ENCODE results near the gene NPB. TPM values are rescaled to one million over a fixed set of nuclear protein-coding genes. Genes with fewer than 3 reads are reported as not detected.

Gene NPB
- total RNA-seq, 1 experiment from 2014 or later, result 0.86 TPM

DNA sequence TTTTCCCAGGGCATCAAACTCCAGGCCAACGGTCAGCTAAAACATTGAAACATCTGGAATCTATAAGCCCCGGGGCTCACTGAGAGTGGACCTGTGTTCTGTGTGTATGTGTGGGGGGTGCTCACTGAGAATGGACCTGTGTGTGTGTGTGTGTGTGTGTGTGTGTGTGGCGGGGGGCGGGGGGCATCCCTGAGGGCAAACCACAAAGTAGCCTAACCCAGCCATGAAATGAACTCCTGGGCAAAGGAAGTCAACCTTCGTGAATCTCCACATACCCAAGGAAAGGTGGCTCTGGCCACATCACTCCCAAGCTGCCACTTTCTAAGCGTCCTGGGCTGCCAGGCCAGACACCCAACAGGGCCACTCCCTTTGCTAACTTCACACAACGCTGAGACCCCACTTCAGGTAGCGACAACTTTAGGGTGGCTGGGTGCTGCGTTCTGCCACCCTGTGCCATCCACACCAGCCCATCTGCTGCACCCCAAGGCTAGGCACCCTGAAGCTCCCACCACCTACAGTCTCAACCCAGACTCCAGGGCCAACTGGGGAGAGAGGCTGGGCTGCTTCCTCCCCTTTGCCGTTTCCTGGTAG is 23.9 kb downstream of the NPB start:
- DNase-seq (ENCODE audit: low read depth), result no peak

DNA sequence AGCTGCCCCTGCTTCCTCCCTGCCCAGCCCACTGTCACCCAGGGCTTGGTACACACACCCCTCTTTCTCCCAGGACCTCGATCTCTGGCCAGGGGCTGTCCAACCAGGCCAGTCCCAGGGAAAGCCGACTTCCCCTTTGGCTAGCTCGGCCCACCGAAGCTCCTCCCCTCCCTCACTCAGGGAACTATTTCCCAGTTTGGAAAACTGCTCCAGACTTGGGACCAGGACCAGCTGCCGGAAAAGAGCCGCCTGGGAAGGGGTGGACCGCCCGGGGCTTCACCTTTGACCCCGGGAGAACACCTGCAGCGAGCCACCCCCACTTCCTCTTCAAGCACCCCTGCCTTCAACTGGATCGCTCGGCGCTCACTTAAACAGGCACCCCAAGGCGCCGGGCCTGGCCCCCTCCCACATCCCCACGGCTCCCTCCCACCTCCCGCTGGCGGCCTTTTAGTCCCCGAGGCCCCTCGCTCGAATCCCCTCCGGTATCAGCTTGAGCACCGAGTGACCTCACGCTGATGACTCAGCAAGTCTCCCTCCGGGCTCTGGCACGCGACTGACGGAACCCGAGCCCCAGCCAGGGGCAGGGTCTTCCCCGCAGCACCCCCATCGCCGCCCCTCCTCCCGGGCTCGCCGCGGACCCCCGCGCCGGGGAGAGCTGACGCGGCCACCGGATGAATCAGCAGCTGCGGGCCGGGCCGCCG is 24.6 kb downstream of the NPB start:
- peak; percentile 86 for DNase-seq (ENCODE audit: low read depth)

DNA sequence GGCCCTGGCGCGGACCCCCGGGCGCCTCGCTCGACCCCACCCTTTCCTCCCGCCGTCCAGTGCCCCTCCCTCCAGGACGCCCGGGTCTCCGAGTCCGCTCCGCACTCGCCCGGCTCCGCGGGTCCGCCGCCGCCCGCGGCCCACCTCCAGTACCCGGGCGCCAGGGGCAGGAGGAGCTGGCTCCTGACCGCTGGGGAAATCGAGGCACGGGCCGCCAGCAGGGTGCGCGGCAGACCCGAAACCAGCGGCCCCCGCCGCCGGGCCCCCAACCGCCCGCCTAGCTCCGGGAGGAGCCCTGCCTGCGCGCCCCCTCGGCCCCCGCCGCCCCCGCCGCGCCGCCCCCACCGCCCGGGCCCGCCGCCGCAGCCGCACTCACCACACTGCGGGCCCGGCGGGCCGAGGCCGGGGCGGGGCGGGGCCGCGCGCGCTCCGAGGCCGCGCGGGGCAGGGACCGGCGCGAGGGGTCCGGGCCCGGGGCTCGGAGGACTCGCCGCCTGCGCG is 25.2 kb downstream of the NPB start:
- DNase-seq (ENCODE audit: low read depth), result no peak

DNA sequence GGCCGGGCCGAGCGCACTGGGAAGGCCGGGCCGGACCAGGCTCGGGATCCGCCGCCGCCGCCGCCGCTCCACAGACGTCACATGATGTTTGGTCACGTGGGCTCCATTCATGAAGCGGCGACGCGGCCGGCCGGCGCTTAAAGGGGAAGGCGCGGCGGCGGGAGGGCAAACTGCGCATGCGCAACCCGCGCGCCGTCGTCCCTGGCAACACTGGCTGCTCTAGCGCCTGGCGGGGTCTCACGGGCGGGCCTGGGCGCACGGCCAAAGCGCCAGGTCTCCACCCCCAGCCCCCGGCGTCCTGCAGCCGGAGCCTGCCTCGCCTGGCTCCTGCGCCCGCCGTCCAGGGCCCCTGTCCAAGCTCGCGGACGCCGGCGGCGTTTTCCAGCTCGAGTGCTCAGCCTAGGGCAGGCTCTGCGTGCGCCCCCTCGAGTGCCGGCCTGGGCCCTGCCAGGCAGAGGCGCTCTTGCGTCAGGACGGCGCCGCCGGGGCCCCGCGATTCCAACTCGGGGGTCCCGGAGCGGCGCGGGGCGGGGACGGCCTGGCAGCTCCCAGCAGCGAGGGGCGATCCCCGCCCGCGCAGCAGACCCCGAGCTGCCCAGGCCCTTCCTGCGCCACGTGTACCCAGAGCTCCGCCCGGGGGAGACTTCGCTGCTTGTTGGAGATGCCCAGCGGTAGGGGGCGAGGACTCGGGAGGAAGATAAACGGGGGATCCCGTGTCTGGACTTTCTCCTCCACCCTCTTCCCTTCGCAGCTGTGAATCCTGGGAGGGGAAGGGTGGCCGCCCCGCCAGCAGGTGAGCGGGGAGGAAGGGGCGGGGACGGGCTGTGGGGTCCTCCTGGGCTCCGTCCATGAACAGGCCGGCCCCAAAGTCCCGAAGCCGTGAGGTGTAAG is 25.9 kb downstream of the NPB start, which contains the start of gene MAFG:
Gene MAFG, minus strand, starts transcription at position 83 of the 891 bp plus-strand sequence. CDS start 4,550 bp downstream, outside the sequence.
- peak; percentile 90 for DNase-seq (ENCODE audit: low read depth)

DNA sequence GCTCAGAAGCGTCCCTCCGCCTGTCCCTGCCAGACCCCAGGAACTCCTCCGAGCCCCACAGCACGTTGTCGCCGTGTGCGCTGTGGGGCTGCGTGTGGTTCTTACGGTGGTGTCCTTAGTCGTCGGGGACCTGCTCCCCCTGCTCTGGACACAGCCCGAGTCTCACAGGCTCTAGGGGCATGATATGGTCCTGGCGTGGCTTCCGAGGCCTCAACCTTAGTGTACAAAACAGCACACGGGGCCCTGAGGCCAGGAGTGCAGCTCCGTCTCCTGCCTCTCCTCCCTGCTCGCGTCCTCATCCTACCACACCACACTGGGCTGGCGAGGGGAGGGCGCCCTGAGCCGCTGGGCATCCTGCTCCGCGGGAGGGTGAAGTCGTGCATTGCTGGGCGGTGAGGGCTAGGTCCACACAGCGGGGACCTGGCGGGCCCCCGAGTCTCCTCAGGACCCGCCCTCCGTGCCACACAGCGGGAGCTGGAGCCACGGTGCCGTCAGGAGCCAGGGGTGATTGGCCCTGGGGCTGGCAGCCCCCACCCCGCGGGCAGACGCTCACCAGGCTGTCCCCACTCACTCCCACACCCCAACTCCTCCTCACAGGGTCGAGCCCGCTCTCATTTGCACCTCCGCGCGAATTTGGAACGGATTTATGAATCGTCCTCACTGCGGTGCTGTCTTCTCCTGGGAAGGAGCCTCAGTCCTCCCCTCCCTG is 26.7 kb downstream of the NPB start:
- no peak for DNase-seq (ENCODE audit: low read depth)

DNA sequence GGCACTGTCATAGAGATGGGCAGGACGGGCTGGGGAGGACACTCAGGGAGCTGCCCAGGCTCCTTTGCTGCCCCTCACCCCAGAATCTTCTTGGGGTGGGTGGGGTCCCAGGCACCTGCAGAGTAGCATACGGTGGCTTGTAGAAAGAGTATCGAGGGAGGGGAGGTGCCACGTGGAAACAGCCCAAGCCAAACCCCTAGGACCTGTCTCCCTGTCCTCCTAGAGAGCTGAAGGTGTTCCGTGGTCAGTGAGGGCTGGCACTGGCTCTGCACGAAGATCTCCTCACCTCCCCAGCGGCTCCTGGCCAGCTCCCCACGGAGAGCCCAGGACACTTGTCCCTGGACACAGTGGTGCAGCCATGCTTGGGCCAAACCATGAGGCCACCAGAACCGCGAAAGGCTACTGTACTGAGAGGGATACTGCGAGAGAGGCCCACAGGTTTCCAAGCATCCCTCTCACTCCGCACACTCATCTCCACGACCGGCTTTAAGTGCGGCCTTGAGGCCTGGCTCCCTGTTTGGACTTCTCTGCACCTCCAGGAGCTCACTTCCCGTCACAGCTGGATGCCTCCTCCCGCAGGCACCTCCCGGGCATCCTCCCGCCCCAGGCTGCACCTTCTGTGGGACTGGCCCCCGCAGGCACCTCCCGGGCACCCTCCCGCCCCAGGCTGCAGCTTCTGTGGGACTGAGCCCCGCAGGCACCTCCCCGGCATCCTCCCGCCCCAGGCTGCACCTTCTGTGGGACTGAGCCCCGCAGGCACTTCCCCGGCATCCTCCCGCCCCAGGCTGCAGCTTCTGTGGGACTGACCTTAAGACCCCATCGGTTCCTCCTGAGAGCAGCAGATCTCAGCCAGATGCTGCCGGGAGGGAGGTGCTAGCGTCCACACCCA is 27.5 kb downstream of the NPB start:
- DNase-seq (ENCODE audit: low read depth), result no peak

DNA sequence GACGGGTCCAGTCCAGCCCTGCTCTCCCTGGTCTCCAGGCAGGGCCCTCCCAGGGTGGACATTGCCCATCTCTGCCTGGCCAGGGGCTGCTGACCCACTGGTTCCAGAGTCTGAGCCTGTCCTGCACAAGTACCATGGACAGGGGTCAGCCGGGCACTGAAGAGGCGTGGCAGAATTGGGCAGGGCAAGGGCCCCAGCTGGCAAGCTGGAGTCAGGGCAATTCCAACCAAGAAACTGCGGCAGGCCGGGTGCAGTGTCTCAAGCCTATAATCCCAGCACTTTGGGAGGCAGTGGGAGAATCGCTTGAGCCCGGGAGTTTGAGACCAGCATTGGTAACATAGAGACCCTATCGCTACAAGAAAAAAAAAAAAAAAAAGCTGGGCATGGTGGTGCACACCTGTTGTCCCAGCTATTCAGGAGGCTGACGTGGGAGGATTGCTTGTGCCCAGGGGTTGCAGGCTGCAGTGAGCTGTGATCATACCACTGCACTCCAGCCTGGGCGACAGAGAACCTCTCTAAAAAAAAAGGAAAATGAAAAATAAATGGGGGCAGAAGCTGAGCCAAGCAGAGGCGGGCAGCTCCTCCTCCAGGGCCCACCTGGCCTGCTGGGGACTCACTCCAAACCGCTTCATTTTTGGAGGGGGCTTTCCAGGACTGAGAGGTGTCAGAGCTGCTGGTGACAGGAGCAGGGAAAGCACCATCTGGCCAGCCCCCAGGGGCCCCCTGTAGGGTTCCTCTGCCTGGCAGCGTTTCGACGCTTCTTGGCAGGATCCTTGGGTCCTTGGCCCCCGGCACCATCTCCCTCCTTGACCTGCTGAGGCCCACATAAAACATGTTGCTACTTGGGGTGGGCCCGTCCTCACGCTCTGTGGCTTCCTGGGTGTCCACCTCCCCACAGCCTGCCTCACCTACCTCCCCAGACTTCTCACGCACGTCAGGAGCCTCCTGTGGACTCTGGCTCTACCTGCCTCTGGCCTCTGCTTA is 28.4 kb downstream of the NPB start:
- peak; percentile 23 for DNase-seq (ENCODE audit: low read depth)

DNA sequence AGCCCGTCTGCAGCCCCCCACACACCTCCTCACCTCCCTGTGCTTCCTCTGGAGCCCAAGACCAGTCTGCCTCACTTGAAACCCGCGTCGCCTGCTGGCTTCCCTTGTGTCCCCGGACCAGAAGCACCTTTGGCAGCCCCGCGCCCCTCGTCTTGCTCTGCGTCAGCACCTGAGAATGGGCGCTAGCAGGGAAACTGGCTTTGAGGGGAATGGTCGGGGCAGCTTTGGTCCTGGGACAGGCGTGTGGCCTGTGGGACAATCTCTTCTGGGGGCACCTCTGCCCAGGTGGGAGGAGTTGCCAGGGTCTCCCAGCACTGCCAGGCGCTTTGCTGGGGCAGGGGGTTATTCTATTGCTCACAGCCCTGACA is 29.1 kb downstream of the NPB start:
- DNase-seq (ENCODE audit: low read depth), result no peak

DNA sequence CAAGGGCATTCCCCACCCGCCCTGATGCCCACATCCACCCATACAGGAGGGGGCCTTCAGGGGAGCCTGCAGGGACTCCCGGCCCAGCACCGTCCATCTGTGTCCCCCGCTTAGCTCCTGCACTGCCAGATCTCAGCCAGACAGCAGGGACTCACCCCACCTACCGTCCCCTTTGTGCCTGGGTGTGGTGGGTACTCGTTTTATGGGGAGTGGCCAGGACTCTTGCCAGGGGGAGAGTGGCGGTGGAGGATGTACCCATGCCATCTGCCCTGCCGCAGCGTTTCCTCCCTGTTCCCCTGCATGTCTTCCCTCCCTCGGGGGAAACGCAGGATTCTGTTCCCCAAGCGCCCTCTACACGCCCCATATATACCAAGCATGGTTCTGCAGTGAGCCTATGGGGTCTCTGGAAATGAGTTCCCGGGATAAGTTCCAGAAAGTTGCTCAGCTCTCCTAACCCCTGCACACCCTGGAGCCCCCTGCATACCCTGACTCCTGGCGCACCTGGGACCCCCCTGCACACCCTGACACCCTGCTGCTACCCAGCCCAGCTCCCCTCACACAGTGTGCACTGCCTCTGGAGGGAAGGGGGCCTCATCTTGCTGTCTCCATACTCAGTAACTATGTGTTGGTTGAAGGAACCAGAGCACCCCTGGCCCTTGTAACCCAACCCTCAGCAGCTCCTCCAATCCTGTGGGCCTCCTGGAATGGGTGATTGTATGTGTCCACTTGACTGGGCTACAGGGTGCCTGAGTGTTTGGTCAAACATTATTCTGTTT is 29.7 kb downstream of the NPB start:
- no peak for DNase-seq (ENCODE audit: low read depth)

DNA sequence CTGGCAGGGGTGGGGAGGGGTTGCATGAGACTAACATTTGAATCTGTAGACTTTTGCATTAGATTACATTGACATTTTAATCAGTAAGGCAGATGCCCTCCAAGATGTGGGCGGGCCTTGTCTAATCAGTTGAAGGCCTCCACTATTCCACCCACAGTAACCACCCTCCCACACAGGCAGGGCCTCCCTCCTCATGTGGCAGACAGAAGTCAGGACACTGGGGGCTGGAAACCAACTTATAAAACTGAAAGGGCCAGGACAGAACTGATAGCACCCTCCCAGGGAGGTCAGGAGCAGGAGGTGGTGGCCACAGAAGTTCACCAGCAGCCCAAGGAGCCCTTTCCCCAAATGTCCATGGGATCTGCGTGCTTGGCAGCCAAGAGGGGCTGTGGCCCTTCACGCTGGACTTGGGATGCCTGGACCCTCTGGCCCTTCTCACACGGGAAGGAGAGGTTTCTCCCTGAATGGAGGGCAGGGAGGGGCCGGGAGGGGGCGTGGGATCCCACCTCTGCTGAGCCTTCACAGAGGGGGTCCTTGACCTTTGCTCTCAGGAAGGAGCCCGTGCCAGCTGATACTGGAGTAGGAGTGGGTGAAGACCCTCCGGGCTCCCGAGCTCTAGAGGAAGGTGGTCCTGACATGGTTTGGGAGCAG is 30.4 kb downstream of the NPB start:
- DNase-seq (ENCODE audit: low read depth), result no peak

DNA sequence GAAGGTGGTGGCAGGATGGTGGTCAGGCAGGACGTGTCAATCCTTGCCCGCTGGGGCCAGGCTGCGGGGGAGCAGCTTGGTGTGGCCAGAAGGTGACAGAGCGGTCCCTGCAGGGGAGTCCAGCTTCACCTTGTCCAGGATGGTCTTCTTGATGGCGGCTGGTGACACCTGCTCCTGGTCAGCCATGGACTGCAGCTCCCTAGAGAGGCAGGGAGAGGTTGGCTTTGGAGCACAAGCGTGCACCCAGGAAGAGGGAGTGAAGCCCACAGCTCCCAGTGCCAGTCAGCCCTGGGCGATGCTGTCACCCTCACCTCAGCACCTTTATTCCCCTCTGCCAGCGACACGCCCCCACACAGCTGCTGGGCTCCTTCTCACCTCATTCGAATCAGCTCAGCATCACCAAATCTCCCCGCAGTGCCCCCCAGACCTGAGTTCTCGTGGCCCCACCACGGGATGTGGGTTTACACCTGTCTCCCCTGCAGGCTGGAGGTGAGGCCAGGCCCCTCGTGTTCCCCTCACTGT is 31.2 kb downstream of the NPB start:
- DNase-seq (ENCODE audit: low read depth), result no peak

DNA sequence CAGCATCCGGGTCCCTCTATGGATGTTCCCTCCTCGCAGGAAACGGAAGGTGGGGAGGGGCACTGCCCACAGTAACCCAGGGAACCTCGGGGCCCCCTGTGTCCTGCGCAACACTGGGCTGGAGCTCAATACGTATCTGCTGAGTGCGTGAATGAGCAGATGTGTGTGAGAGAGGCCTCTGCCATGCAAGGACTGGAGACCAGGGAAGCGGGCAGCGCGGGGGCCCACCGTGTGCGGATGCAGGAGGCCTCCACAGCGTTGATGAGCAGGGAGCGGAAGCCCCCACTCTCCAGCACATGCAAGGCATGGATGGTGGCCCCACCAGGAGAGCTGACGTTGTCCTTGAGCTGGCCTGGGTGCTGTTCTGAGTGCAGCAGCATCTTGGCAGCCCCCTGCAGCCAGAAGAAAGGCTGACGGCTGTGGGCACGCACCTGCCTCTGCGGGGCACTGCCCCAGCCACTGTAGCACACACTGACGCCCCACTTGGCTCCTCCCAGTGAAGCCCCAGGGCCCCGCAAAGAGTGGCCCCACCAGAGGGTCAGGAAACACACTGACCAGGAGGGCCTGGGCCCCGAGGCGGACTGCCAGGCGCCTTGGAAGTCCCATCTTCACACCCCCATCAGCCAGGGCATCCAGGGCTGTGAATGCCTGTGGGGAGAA is 32.2 kb downstream of the NPB start:
- no peak for DNase-seq (ENCODE audit: low read depth)

DNA sequence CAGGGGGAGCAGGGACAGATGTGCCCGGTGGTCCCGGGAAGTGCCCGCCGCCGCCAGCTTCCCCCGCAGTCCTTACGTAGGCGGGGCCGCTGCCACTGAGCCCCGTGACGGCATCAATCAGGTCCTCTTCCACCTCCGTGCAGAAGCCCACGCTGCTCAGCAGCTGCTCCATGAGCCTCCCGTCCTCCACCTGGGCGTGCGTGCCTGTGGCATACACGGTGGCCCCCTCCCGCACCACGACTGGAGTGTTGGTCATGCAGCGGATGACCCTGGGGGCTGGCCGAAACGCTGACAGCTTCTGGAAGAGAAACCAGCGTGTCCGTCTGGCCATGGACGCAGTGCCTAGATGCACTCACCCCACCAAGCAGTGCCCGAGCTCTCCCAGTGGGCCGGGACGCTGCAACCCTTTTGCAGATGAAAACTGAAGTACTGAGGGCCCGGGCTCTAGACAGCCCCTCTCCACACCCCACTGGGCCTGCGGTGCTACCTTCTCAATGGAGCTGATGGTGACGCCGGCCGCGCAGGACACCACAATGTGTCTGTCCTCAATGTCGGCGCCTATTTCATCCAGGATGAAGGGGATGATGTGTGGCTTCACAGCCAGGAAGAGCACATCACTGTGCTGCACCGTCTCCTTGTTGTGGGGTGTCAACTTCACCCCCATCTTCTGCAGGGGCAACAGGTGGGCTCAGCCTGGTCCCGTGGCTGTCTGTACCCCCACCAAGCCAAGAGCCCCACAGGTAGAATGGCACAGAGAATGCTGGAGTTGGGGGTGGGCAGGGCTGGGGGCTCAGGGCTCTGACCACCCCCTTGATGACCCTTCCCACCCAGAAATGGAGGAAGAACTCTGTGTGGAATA is 33.0 kb downstream of the NPB start:
- no peak for DNase-seq (ENCODE audit: low read depth)

DNA sequence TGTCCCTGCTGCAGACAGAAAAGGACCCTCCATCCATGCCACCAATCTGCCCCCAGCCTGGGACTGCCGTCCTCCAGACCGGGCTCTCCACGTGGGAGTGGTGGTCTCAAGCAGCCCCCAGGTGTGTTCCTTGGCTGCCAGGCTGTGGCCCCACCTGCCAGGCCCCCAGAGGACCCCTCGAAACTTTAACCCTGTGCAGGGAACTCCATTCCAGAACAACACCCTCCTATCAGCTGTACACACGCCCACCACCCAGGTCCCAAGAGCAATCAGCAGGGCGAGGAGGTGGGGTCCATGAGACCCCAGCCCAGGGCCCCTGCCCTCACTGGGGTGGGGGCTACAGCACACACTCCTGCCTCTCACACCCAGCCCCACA is 33.7 kb downstream of the NPB start:
- DNase-seq (ENCODE audit: low read depth), result no peak

DNA sequence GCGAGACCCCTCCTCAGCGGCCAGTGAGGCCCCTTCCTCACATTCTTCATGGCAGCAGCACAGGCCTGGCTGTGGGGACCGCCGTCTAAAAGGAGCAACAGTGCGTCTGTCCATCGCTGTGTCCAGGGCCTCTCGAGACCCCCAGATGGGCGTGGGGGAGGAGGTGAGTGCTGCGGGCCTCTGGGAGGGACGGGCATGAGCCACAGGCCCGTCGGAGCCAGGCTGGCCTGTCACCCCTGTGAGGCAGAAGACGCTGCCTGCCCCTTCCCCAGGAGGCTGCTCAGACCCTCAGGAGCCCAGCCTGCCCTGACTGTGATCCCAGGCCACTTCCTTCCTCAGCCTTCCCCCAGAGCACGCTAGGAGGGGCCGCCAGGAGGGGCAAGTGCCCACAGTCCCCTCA is 37.2 kb downstream of the NPB start:
- DNase-seq (ENCODE audit: low read depth), result no peak

DNA sequence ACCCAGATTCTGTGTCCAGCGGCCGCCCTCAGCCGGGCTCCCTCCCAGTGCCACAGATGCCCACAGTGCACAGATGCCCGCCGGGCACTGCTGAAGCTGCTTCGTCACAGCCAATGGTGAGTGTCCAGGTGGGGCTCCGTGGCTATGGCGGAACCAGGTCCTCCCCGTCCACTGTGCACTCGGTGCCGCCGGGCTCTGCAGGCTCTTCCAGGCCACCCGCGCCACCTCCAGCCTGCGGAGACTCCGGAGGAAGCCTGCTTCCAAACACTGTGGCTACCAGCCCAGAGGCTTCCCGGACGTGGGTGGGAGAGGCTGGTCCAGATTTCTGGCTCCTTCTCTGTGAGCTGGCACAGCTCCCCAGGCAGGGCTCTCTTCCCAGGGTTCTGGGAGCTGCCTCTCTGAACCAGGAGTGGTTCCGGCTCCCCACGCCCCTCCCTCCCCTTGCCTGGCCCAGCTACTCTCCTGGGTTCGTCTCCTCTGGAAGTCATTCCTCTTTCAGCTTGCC is 37.9 kb downstream of the NPB start:
- no peak for DNase-seq (ENCODE audit: low read depth)
